Upper lobe of left lung (tissue), 4 donors: ENCODE measurements around the gene FGF14.

Source experiments
- POLR2A ChIP-seq, 4 donors: fragments of 450-650 bp; IDR thresholded peaks; one replicate each; pipeline ENCODE4 v1.5.1; 2016 to 2017; ENCODE audit warnings: antibody characterized with exemption in 4 of 4, mild to moderate bottlenecking in 2 of 4
- TF ChIP-seq, protein P1 (sequence below), 6 experiments: fragments of 450-650 bp in 4 of 6; fragments of 200-600 bp in 2 of 6; sonication (generic) in 2 of 6; IDR thresholded peaks; one replicate each; pipeline ENCODE4 v1.5.1; 2016 to 2019; ENCODE audit warnings: antibody characterized with exemption in 6 of 6

DNA sequence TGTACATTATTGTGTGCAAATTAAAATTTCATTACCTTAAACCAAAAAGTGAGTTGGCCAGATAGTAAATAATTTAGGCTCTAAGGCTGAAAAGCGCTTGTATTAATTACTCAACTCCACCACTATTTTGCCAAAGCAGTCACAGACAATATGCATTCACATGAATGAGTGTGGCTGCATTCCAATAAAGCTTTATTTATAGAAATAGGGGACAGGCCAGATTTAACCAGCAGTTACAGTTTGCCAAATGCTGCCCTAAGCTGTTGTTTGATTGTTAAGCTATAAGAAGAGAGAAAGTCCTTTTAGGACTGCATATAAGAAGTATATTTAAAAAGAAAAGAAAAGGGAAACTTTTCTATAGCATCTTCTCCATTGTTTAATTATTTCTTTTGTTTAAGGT lies 606.8 kb downstream of the FGF14 start:
- no peak for TF ChIP-seq POLR2A (IDR thresholded peaks at IDR 0.05)
- TF ChIP-seq, protein P1, sequence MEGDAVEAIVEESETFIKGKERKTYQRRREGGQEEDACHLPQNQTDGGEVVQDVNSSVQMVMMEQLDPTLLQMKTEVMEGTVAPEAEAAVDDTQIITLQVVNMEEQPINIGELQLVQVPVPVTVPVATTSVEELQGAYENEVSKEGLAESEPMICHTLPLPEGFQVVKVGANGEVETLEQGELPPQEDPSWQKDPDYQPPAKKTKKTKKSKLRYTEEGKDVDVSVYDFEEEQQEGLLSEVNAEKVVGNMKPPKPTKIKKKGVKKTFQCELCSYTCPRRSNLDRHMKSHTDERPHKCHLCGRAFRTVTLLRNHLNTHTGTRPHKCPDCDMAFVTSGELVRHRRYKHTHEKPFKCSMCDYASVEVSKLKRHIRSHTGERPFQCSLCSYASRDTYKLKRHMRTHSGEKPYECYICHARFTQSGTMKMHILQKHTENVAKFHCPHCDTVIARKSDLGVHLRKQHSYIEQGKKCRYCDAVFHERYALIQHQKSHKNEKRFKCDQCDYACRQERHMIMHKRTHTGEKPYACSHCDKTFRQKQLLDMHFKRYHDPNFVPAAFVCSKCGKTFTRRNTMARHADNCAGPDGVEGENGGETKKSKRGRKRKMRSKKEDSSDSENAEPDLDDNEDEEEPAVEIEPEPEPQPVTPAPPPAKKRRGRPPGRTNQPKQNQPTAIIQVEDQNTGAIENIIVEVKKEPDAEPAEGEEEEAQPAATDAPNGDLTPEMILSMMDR (IDR thresholded peaks at IDR 0.05), result no peak
